NT2/D1 (cell line): ENCODE data around the gene ARHGAP32.

Experiments used
- SUZ12 ChIP-seq: IDR thresholded peaks from 2 replicates; pipeline ENCODE4 v1.6.1; 2011; ENCODE audit not compliant: insufficient read length, insufficient read depth; ENCODE audit errors: extremely low read depth
- YY1 ChIP-seq: IDR thresholded peaks from 2 replicates; pipeline ENCODE4 v1.6.1; 2011; ENCODE audit not compliant: insufficient read length, insufficient read depth
- ZNF274 ChIP-seq: IDR thresholded peaks from 2 replicates; pipeline ENCODE4 v1.6.1; 2011; ENCODE audit warnings: mild to moderate bottlenecking, low read depth, low read length

DNA sequence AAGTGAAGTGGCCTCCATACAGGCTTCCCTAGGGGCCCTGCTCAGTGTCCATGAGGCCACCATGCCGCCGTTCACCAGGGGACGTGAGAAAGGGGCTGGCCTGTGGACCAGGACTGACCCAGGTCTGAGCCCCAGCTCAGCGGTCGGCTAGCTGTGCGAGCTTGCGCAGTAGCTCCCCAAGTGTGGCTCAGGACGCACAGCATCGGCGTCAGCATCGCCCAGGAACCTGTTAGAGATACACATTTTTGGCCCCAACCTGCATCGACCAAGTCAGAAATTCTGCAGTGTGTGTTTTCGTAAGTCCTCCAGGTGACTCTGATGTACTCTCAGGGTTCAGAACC is 249.9 kb downstream of the ARHGAP32 start:
- TF ChIP-seq ZNF274: no peak
- TF ChIP-seq YY1: no peak
- TF ChIP-seq SUZ12: no peak
